ENCODE results near the gene CNN2. TPM values are rescaled to one million over a fixed set of nuclear protein-coding genes. Genes with fewer than 3 reads are reported as not detected.

The CNN2 gene
- total and polyA plus RNA-seq, 2 of the 13 experiments (the other 11 are each of a cell fraction or from before 2014, with no cell fraction given), result 63.6 to 70.0 TPM

DNA sequence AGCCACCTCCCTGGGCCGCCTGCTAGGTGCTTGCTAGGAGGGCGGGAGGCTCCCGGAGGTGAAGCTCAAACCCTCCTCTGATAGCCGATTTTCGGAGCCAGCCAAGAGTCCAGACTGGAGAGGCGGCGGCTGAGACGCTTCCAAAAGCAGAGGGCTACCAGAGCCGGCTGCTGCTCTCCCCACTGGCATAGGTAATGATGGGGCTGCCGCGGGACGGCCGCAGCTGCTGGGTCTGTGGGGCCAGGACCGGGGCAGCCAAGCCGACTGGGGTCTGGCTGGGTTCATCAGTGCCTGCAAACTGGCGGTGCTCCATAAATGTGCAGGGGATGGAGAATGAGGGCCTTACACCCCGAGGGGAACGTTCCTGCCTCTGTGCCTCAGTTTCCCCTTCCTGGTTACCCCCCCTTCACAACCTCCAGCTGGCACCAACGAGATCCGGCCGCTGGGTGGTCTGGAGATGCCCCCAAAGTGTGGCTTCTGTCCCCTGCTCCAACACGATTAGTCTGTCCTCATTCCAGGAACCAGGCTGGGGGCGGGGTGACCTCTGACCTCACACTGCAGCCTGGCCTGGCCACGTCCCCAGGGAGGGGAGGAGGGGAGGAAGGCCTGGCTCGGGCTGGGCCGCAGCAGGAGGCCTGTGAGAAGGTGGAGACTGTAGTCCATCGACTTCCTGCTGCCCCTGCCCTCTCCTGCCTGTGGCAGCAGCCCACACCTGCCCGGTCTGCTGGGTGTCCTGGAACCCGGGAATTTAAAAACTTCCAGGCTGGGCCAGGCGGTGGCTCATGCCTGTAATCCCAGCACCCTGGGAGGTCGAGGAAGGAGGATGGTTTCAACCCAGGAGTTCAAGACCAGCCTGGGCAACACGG lies 46.0 kb upstream of the CNN2 start (continued):
- peak; percentile 73 for TF ChIP-seq BRD4 (CRISPR knock-in tag; IDR thresholded peaks at IDR 0.05)
- peak; percentile 63 for TF ChIP-seq FOSL2 (CRISPR knock-in tag; IDR thresholded peaks at IDR 0.05)
- peak; percentile 67 for TF ChIP-seq DRAP1 (CRISPR knock-in tag; IDR thresholded peaks at IDR 0.05)
- TF ChIP-seq ZBTB25 (CRISPR knock-in tag; IDR thresholded peaks at IDR 0.05), result peak; percentile 47; the same call in 1 of the 2 replicates
- TF ChIP-seq SETDB1 (CRISPR knock-in tag; IDR thresholded peaks at IDR 0.05; ENCODE audit: borderline replicate concordance), result no peak
- peak; percentile 48 for TF ChIP-seq ZEB1 (IDR thresholded peaks at IDR 0.05; ENCODE audit: insufficient replicate concordance, low read depth)
- no peak for TF ChIP-seq ZNF124 (CRISPR knock-in tag; IDR thresholded peaks at IDR 0.05)
- no peak for TF ChIP-seq HCFC1 (IDR thresholded peaks at IDR 0.05; ENCODE audit: low read depth, low read length)
- peak; percentile 38 to 68; a peak in 3 of 4 replicates for TF ChIP-seq POLR2A (IDR thresholded peaks at IDR 0.05; ENCODE audit: insufficient read depth in 1 of 2, low read depth in 2 of 2, low read length in 2 of 2)
- TF ChIP-seq NFATC3 (CRISPR knock-in tag; IDR thresholded peaks at IDR 0.05), result no peak
- TF ChIP-seq PHF20 (CRISPR knock-in tag; IDR thresholded peaks at IDR 0.05), result peak; percentile 68
- TF ChIP-seq PHB2 (IDR thresholded peaks at IDR 0.05; ENCODE audit: partially characterized antibody), result no peak
- peak; percentile 83; the same call in 1 of the 2 replicates for TF ChIP-seq ZSCAN21 (CRISPR knock-in tag; IDR thresholded peaks at IDR 0.05; ENCODE audit: borderline replicate concordance)
- no peak for TF ChIP-seq SSRP1 (CRISPR knock-in tag; IDR thresholded peaks at IDR 0.05)
- no peak for TF ChIP-seq ZNF737 (CRISPR knock-in tag; IDR thresholded peaks at IDR 0.05; ENCODE audit: borderline replicate concordance)
- peak; percentile 91 for TF ChIP-seq HDAC1 (CRISPR knock-in tag; IDR thresholded peaks at IDR 0.05)
- no peak for TF ChIP-seq USF2 (IDR thresholded peaks at IDR 0.05; ENCODE audit: low read depth, low read length)
- TF ChIP-seq USF2 (CRISPR knock-in tag; IDR thresholded peaks at IDR 0.05; ENCODE audit: borderline replicate concordance), result no peak
- no peak for TF ChIP-seq HNRNPK (IDR thresholded peaks at IDR 0.05; ENCODE audit: low read depth, low read length, poor library complexity, severe bottlenecking)
- TF ChIP-seq, protein P1, sequence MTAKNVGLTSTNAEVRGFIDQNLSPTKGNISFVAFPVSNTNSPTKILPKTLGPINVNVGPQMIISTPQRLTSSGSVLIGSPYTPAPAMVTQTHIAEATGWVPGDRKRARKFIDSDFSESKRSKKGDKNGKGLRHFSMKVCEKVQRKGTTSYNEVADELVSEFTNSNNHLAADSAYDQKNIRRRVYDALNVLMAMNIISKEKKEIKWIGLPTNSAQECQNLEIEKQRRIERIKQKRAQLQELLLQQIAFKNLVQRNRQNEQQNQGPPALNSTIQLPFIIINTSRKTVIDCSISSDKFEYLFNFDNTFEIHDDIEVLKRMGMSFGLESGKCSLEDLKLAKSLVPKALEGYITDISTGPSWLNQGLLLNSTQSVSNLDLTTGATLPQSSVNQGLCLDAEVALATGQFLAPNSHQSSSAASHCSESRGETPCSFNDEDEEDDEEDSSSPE (CRISPR knock-in tag; IDR thresholded peaks at IDR 0.05), result peak; percentile 70

Data from HepG2 (cell line).